Measurements from ENCODE around the gene L2HGDH. TPM values are rescaled to one million over a fixed set of nuclear protein-coding genes. Genes with fewer than 3 reads are reported as not detected.

The L2HGDH gene
- total RNA-seq, 4 donors from 2014 or later = 0.80 to 73.3 (median 8.3) TPM

- in situ Hi-C loops (cut with MboI; ENCODE audit: low pct_ligation_motif_present in 1 of 4, low pct_unique_long_range_greater_than_20kb in 1 of 4, low sequenced_read_pairs in 3 of 4) (no loop called here), intact Hi-C loops (cut with DNase I; ENCODE audit: low total_unique reads) (no loop called here)
- TF ChIP-seq POLR2AphosphoS5 (IDR thresholded peaks at IDR 0.05) (no peak), CTCF (IDR thresholded peaks at IDR 0.05) (no peak)
- no peak for DNase-seq
- Histone ChIP-seq H3K36me3 (no peaks in the 10 kb centered on the region), H3K9me3 (no peaks in the 10 kb centered on the region), H3K27ac (no peak overlapping the region), H3K4me1 (no peaks in the 10 kb centered on the region), H3K27me3 (no peaks in the 10 kb centered on the region), H3K4me3 (no peak overlapping the region)
- WGBS, 2 donors (ENCODE audit: low coverage in 1 of 2) = 85 to 86% methylated on average over 3 of the region's 3 CpGs
Observed at GRCh38 chr14:50260072-50260471, 52.0 kb downstream of the L2HGDH start.

- no peak for TF ChIP-seq POLR2AphosphoS5 (IDR thresholded peaks at IDR 0.05)
- no peak for TF ChIP-seq CTCF (IDR thresholded peaks at IDR 0.05)
- no peak for TF ChIP-seq EP300 (IDR thresholded peaks at IDR 0.05; ENCODE audit: low read depth)
- 22 to 37% methylated on average over 2 of the region's 2 CpGs for WGBS, 2 donors (ENCODE audit: low coverage in 1 of 2)
- intact Hi-C loops (cut with DNase I; ENCODE audit: low total_unique reads) = no loop called here
Observed at GRCh38 chr14:50257732-50258131, 54.3 kb downstream of the L2HGDH start.

GRCh38 chr14:50254248-50254647 lies 57.8 kb downstream of the L2HGDH start:
- Histone ChIP-seq H3K27ac (no peak overlapping the region), H3K4me1 (no peaks in the 10 kb centered on the region), H3K27me3 (no peaks in the 10 kb centered on the region), H3K36me3 (peaks cover 0 to 2% (median 0%) of the 10 kb centered on the region in 4 donors), H3K4me3 (no peak overlapping the region), H3K9me3 (no peaks in the 10 kb centered on the region)
- 83 to 84% methylated on average over 1 to 3 of the region's 3 CpGs for WGBS, 2 donors (ENCODE audit: low coverage in 1 of 2)
- in situ Hi-C loops (cut with MboI; ENCODE audit: low pct_ligation_motif_present in 1 of 4, low pct_unique_long_range_greater_than_20kb in 1 of 4, low sequenced_read_pairs in 3 of 4) = no loop called here
- TF ChIP-seq EP300 (IDR thresholded peaks at IDR 0.05; ENCODE audit: low read depth) = no peak
- intact Hi-C loops (cut with DNase I; ENCODE audit: low total_unique reads) = no loop called here
- no peak for DNase-seq

More at GRCh38 chr14:50257732-50258131, 54.3 kb downstream of the L2HGDH start:
- in situ Hi-C loops (cut with MboI; ENCODE audit: low pct_ligation_motif_present in 1 of 4, low pct_unique_long_range_greater_than_20kb in 1 of 4, low sequenced_read_pairs in 3 of 4) = no loop called here
- no peaks in the 10 kb centered on the region for H3K27me3 ChIP-seq
- H3K9me3 ChIP-seq = no peaks in the 10 kb centered on the region
- no peak overlapping the region for H3K4me3 ChIP-seq
- no peak for DNase-seq
- H3K4me1 ChIP-seq = no peaks in the 10 kb centered on the region
- no peaks in the 10 kb centered on the region for H3K36me3 ChIP-seq
- H3K27ac ChIP-seq = no peak overlapping the region

GRCh38 chr14:50249136-50249775 lies 62.8 kb downstream of the L2HGDH start:
- DNase-seq = no peak
- Histone ChIP-seq H3K36me3 (peaks cover 0 to 2% (median 0%) of the 10 kb centered on the region in 4 donors), H3K4me1 (no peaks in the 10 kb centered on the region), H3K27ac (no peak overlapping the region), H3K9me3 (no peaks in the 10 kb centered on the region), H3K27me3 (no peaks in the 10 kb centered on the region), H3K4me3 (no peak overlapping the region)
- WGBS, 2 donors (ENCODE audit: low coverage in 1 of 2) = 88 to 100% methylated on average over 1 to 7 of the region's 7 CpGs
- intact Hi-C loops (cut with DNase I; ENCODE audit: low total_unique reads) = no loop called here
- in situ Hi-C loops (cut with MboI; ENCODE audit: low pct_ligation_motif_present in 1 of 4, low pct_unique_long_range_greater_than_20kb in 1 of 4, low sequenced_read_pairs in 3 of 4) = no loop called here
- TF ChIP-seq POLR2A (IDR thresholded peaks at IDR 0.05) (no peak), POLR2AphosphoS5 (IDR thresholded peaks at IDR 0.05) (no peak), CTCF (IDR thresholded peaks at IDR 0.05) (no peak), EP300 (IDR thresholded peaks at IDR 0.05; ENCODE audit: low read depth) (no peak)

GRCh38 chr14:50247245-50247644 lies 64.8 kb downstream of the L2HGDH start:
- DNase-seq = no peak
- intact Hi-C loops (cut with DNase I; ENCODE audit: low total_unique reads) (no loop called here), in situ Hi-C loops (cut with MboI; ENCODE audit: low pct_ligation_motif_present in 1 of 4, low pct_unique_long_range_greater_than_20kb in 1 of 4, low sequenced_read_pairs in 3 of 4) (no loop called here)
- Histone ChIP-seq H3K4me1 (no peaks in the 10 kb centered on the region), H3K4me3 (no peak overlapping the region), H3K27ac (no peak overlapping the region), H3K27me3 (no peaks in the 10 kb centered on the region), H3K36me3 (peaks cover 0 to 2% (median 0%) of the 10 kb centered on the region in 4 donors), H3K9me3 (no peaks in the 10 kb centered on the region)
- TF ChIP-seq POLR2A (IDR thresholded peaks at IDR 0.05) (no peak), EP300 (IDR thresholded peaks at IDR 0.05; ENCODE audit: low read depth) (no peak), POLR2AphosphoS5 (IDR thresholded peaks at IDR 0.05) (no peak), CTCF (IDR thresholded peaks at IDR 0.05) (no peak)
- 51 to 55% methylated on average over 3 of the region's 3 CpGs for WGBS, 2 donors (ENCODE audit: low coverage in 1 of 2)
